ENCODE data around the gene WNT2B.
A peak's percentile ranks its signal among the peaks of the same experiment; 100 is the strongest.

Gene WNT2B

GRCh38 chr1:112529301-112529700, 20.5 kb downstream of the WNT2B start:
- peak; percentile 57 for DNase-seq

- DNase-seq: no peak
Observed at GRCh38 chr1:112530832-112531231, 22.1 kb downstream of the WNT2B start.

GRCh38 chr1:112532064-112532463, 23.3 kb downstream of the WNT2B start:
- no peak for DNase-seq

- peak; percentile 88 for DNase-seq
Observed at GRCh38 chr1:112533029-112533428, 24.3 kb downstream of the WNT2B start.

- DNase-seq: peak; percentile 72
Observed at GRCh38 chr1:112536561-112536960, 27.8 kb downstream of the WNT2B start.

- DNase-seq: no peak
Observed at GRCh38 chr1:112537456-112537855, 28.7 kb downstream of the WNT2B start.

- DNase-seq: no peak
Observed at GRCh38 chr1:112538883-112539282, 30.1 kb downstream of the WNT2B start.

- no peak for DNase-seq
Observed at GRCh38 chr1:112540226-112540794, 31.5 kb downstream of the WNT2B start.

- no peak for DNase-seq
Observed at GRCh38 chr1:112541299-112541698, 32.5 kb downstream of the WNT2B start.

GRCh38 chr1:112542206-112542973, 33.6 kb downstream of the WNT2B start:
- no peak for DNase-seq

- peak; percentile 93 for DNase-seq
Observed at GRCh38 chr1:112544011-112544688, 35.4 kb downstream of the WNT2B start.

GRCh38 chr1:112544751-112545150, 36.0 kb downstream of the WNT2B start:
- peak; percentile 66 for DNase-seq

GRCh38 chr1:112546076-112546475, 37.3 kb downstream of the WNT2B start:
- DNase-seq: peak; percentile 41

- DNase-seq: no peak
Observed at GRCh38 chr1:112548547-112548946, 39.8 kb downstream of the WNT2B start.

GRCh38 chr1:112549590-112549989, 40.8 kb downstream of the WNT2B start:
- DNase-seq: no peak

GRCh38 chr1:112554411-112554810, 45.6 kb downstream of the WNT2B start:
- no peak for DNase-seq

- DNase-seq: no peak
Observed at GRCh38 chr1:112557385-112557784, 48.6 kb downstream of the WNT2B start.

- DNase-seq: no peak
Observed at GRCh38 chr1:112558634-112559033, 49.9 kb downstream of the WNT2B start.

- DNase-seq: no peak
Observed at GRCh38 chr1:112563341-112563740, 54.6 kb downstream of the WNT2B start.

GRCh38 chr1:112564081-112564480, 55.3 kb downstream of the WNT2B start:
- DNase-seq: no peak

- no peak for DNase-seq
Observed at GRCh38 chr1:112565800-112566199, 57.0 kb downstream of the WNT2B start.

GRCh38 chr1:112575154-112575804, 66.5 kb downstream of the WNT2B start:
- DNase-seq: peak; percentile 80

GRCh38 chr1:112576240-112576639, 67.5 kb downstream of the WNT2B start:
- no peak for DNase-seq
